Raji (cell line): ENCODE measurements around the gene ARHGEF12.

Experiments
- POLR2A ChIP-seq: IDR thresholded peaks from 2 replicates; pipeline ENCODE4 v1.6.1; 2011; ENCODE audit warnings: low read depth, low read length, control low read depth; ENCODE audit not compliant: insufficient read depth

ARHGEF12 gene

GRCh38 chr11:120344302-120345004 lies 8.2 kb downstream of the ARHGEF12 start:
- TF ChIP-seq POLR2A = no peak

GRCh38 chr11:120346233-120346632 lies 10.0 kb downstream of the ARHGEF12 start:
- no peak for TF ChIP-seq POLR2A

GRCh38 chr11:120350637-120351036 lies 14.4 kb downstream of the ARHGEF12 start:
- TF ChIP-seq POLR2A = no peak

- no peak for TF ChIP-seq POLR2A
Observed at GRCh38 chr11:120352405-120352804, 16.2 kb downstream of the ARHGEF12 start.

GRCh38 chr11:120354068-120354467 lies 17.9 kb downstream of the ARHGEF12 start:
- TF ChIP-seq POLR2A = no peak

- no peak for TF ChIP-seq POLR2A
Observed at GRCh38 chr11:120354779-120355178, 18.6 kb downstream of the ARHGEF12 start.

- no peak for TF ChIP-seq POLR2A
Observed at GRCh38 chr11:120357620-120358019, 21.4 kb downstream of the ARHGEF12 start.

GRCh38 chr11:120358729-120359128 lies 22.5 kb downstream of the ARHGEF12 start:
- no peak for TF ChIP-seq POLR2A

GRCh38 chr11:120363436-120363835 lies 27.2 kb downstream of the ARHGEF12 start:
- TF ChIP-seq POLR2A = no peak

- no peak for TF ChIP-seq POLR2A
Observed at GRCh38 chr11:120365512-120365911, 29.3 kb downstream of the ARHGEF12 start.

- TF ChIP-seq POLR2A = no peak
Observed at GRCh38 chr11:120372296-120372695, 36.1 kb downstream of the ARHGEF12 start.

- TF ChIP-seq POLR2A = no peak
Observed at GRCh38 chr11:120375076-120375475, 38.9 kb downstream of the ARHGEF12 start.

- TF ChIP-seq POLR2A = no peak
Observed at GRCh38 chr11:120376547-120377182, 40.5 kb downstream of the ARHGEF12 start.

- no peak for TF ChIP-seq POLR2A
Observed at GRCh38 chr11:120378474-120378873, 42.3 kb downstream of the ARHGEF12 start.

GRCh38 chr11:120381401-120381800 lies 45.2 kb downstream of the ARHGEF12 start:
- no peak for TF ChIP-seq POLR2A

GRCh38 chr11:120383518-120384155 lies 47.4 kb downstream of the ARHGEF12 start:
- no peak for TF ChIP-seq POLR2A
